ENCODE data around the gene TAS1R1. TPM values are rescaled to one million over a fixed set of nuclear protein-coding genes. Genes with fewer than 3 reads are reported as not detected.

Gene TAS1R1
- total RNA-seq, 4 donors from 2014 or later = not detected

DNA sequence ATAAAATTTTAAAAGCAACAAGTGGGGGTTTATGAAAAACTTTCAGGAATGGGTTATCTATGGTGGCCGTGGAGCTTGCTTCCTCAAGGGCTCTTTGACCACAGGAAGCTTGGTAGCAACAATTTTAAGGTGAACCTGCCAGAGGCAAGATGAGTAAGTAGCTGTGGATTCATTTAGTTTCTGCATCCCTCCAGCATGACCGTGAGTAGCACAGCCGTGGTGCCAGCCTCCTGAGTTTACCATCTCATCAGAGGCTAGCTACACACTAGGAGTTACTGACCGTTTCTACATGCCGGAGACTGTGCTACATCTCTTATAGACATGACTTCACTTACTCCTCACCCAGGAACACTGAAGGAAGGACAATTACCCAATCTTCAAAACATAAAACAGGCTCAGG lies 33.6 kb upstream of the TAS1R1 start:
- Histone ChIP-seq H3K9me3 (no peaks in the 10 kb centered on the region), H3K27me3 (no peaks in the 10 kb centered on the region), H3K36me3 (peaks cover 13 to 17% of the 10 kb centered on the region in 2 donors), H3K4me3 (replicated peaks in 1 of 3) (no peak overlapping the region), H3K4me1 (peaks cover 5 to 9% of the 10 kb centered on the region in 2 donors), H3K27ac (no peak overlapping the region)
- DNase-seq = no peak
- TF ChIP-seq POLR2A (IDR thresholded peaks at IDR 0.05) = no peak
- TF ChIP-seq, protein P1, sequence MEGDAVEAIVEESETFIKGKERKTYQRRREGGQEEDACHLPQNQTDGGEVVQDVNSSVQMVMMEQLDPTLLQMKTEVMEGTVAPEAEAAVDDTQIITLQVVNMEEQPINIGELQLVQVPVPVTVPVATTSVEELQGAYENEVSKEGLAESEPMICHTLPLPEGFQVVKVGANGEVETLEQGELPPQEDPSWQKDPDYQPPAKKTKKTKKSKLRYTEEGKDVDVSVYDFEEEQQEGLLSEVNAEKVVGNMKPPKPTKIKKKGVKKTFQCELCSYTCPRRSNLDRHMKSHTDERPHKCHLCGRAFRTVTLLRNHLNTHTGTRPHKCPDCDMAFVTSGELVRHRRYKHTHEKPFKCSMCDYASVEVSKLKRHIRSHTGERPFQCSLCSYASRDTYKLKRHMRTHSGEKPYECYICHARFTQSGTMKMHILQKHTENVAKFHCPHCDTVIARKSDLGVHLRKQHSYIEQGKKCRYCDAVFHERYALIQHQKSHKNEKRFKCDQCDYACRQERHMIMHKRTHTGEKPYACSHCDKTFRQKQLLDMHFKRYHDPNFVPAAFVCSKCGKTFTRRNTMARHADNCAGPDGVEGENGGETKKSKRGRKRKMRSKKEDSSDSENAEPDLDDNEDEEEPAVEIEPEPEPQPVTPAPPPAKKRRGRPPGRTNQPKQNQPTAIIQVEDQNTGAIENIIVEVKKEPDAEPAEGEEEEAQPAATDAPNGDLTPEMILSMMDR (IDR thresholded peaks at IDR 0.05) = no peak
- WGBS, 2 donors = 64 to 67% methylated on average over 5 of the region's 5 CpGs
- intact Hi-C loops (cut with DNase I) = no loop called here

GRCh38 chr1:6523566-6523965 lies 31.5 kb upstream of the TAS1R1 start:
- Histone ChIP-seq H3K4me3 (replicated peaks in 1 of 3) (no peak overlapping the region), H3K27ac (no peak overlapping the region), H3K9me3 (no peaks in the 10 kb centered on the region), H3K4me1 (peaks cover 5 to 9% of the 10 kb centered on the region in 2 donors), H3K36me3 (peaks cover 27 to 28% of the 10 kb centered on the region in 2 donors), H3K27me3 (no peaks in the 10 kb centered on the region)
- intact Hi-C loops (cut with DNase I) = no loop called here
- DNase-seq = no peak
- TF ChIP-seq, protein P1 (IDR thresholded peaks at IDR 0.05) = peak in 2 of 6 experiments; percentile 14 to 27
- TF ChIP-seq POLR2A (IDR thresholded peaks at IDR 0.05) = no peak
- WGBS, 2 donors = 52 to 58% methylated on average over 6 of the region's 6 CpGs

GRCh38 chr1:6526316-6526715 lies 28.8 kb upstream of the TAS1R1 start:
- Histone ChIP-seq H3K36me3 (peaks cover 41 to 44% of the 10 kb centered on the region in 2 donors), H3K4me3 (replicated peaks in 1 of 3) (no peak overlapping the region), H3K4me1 (no peaks in the 10 kb centered on the region), H3K9me3 (no peaks in the 10 kb centered on the region), H3K27ac (no peak overlapping the region), H3K27me3 (no peaks in the 10 kb centered on the region)
- no peak for DNase-seq
- TF ChIP-seq, protein P1 (IDR thresholded peaks at IDR 0.05) = no peak
- TF ChIP-seq POLR2A (IDR thresholded peaks at IDR 0.05) = no peak
- WGBS, 2 donors = 84 to 86% methylated on average over 11 of the region's 11 CpGs
- intact Hi-C loops (cut with DNase I) = no loop called here

DNA sequence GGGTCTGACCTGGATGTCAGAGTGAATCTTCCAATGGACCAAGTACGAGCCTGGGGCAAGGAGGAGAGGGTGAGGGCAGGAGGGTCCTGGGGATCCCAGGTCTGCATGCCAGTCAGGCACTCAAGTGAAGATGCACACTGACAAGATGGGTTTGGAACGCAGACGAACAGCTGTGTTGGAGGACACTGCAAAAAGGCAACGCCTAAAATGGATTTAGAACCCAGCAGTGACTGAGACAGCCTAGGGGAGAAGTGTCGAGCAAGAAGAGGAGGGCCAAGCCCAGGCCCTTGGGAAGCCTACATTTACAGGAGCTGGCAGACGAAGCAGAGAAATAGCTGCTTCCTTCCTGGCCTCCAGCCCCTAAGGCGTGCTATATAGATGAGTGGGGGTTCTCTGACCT lies 26.6 kb upstream of the TAS1R1 start:
- intact Hi-C loops (cut with DNase I) = no loop called here
- no peaks in the 10 kb centered on the region for H3K4me1 ChIP-seq
- no peak for DNase-seq
- no peaks in the 10 kb centered on the region for H3K27me3 ChIP-seq
- H3K9me3 ChIP-seq = no peaks in the 10 kb centered on the region
- TF ChIP-seq, protein P1 (IDR thresholded peaks at IDR 0.05) = no peak
- TF ChIP-seq POLR2A (IDR thresholded peaks at IDR 0.05) = no peak
- H3K27ac ChIP-seq = no peak overlapping the region
- WGBS, 2 donors = 84 to 96% methylated on average over 7 of the region's 7 CpGs
- peaks cover 60 to 63% of the 10 kb centered on the region in 2 donors for H3K36me3 ChIP-seq
- H3K4me3 ChIP-seq (replicated peaks in 1 of 3) = no peak overlapping the region

GRCh38 chr1:6530504-6531160 lies 24.5 kb upstream of the TAS1R1 start:
- Histone ChIP-seq H3K36me3 (peaks cover 53 to 57% of the 10 kb centered on the region in 2 donors), H3K4me3 (replicated peaks in 1 of 3) (no peak overlapping the region), H3K9me3 (no peaks in the 10 kb centered on the region), H3K27ac (no peak overlapping the region), H3K27me3 (no peaks in the 10 kb centered on the region), H3K4me1 (no peaks in the 10 kb centered on the region)
- WGBS, 2 donors = 93 to 98% methylated on average over 13 of the region's 13 CpGs
- intact Hi-C loops (cut with DNase I) = no loop called here
- no peak for TF ChIP-seq POLR2A (IDR thresholded peaks at IDR 0.05)
- TF ChIP-seq, protein P1 (IDR thresholded peaks at IDR 0.05) = no peak
- no peak for DNase-seq
